Pancreas (tissue), 10 donors: ENCODE results near the gene EVX1. TPM values are rescaled to one million over a fixed set of nuclear protein-coding genes. Genes with fewer than 3 reads are reported as not detected.

Experiments
- ATAC-seq, 4 donors: fragments of 200-7000 bp; cut with Tn5 transposase; one replicate each; pipeline versions ENCODE4 v1.8.0 to v1.9.1; 2020; ENCODE audit warnings: mild to moderate bottlenecking in 4 of 4, moderate library complexity in 4 of 4
- DNase-seq, 6 donors: peaks; one replicate each; pipeline ENCODE4 v3.0.0-alpha.2; 2020
- FAIRE-seq: peaks from 2 replicates; lab custom pipeline; 2012; peaks lifted over from hg19 to GRCh38; lab: Jason Lieb, UNC
- H3K27ac ChIP-seq, 4 donors: fragments of 200-600 bp; sonication (generic); 1 replicate in 3 of 4; 2 replicates in 1 of 4; pipeline versions ENCODE4 v1.5.0 to v1.8.0; 2020
- H3K27me3 ChIP-seq, 4 donors: fragments of 200-600 bp; one replicate each; pipeline ENCODE4 v1.8.0; 2021
- H3K36me3 ChIP-seq, 3 donors: fragments of 200-600 bp; sonication (generic) in 1 of 3; one replicate each; pipeline versions ENCODE4 v1.5.0 to v1.8.0; 2020 to 2021
- H3K4me1 ChIP-seq, 3 donors: fragments of 200-600 bp; one replicate each; pipeline ENCODE4 v1.8.0; 2021
- H3K4me3 ChIP-seq, 4 donors: fragments of 200-600 bp; sonication (generic) in 2 of 4; one replicate each; pipeline versions ENCODE4 v1.5.0 to v1.8.0; 2020 to 2021
- H3K9me3 ChIP-seq, 4 donors: fragments of 200-600 bp; one replicate each; pipeline ENCODE4 v1.8.0; 2021
- CTCF ChIP-seq, 4 donors: fragments of 200-600 bp; sonication (generic) in 3 of 4; IDR thresholded peaks; one replicate each; pipeline versions ENCODE4 v1.5.0 to v1.8.0; 2021; ENCODE audit warnings: antibody characterized with exemption in 4 of 4
- WGBS, 2 donors: extraction: QIAGEN DNeasy Blood & Tissue Kit; methylation state at CpG; one replicate each; pipeline ENCODE4 v1.1.7; 2013; 5-methylcytosine and 5-hydroxymethylcytosine counted together
- intact Hi-C, 3 donors: fragments of 100-400 bp; cut with DNase I; formaldehyde crosslinking; loops; one replicate each; pipeline versions ENCODE4 v1.11.1 to v1.14.2; 2022
- polyA plus RNA-seq, 2 donors: library from polyadenylated mRNA; stranded (reverse); fragments of 200-250 nt; gene quantifications; one replicate each; pipeline ENCODE4 v1.2.3, GENCODE V29; 2013
- total RNA-seq, 6 donors: library from RNA; stranded (reverse); fragmentation: NEBNext Ultra II Directional in 4 of 6; extraction: Animal tissue kit (Norgen Biotek cat#: 25700) in 4 of 6; gene quantifications; one replicate each; pipeline versions ENCODE4 v1.2.1 to v1.2.4, GENCODE V29; 2021 to 2023
- donor health status: healthy with polysubstance abuse.
- donor health status: DM: no; HTN: no; CAD: no; lungs with moderate emphysema.
- donor health status: DM: no; HTN: no; CAD: no.
- donor health status: control.
- donor health status: control.
- donor health status: Bipolar disorder and iron deficiency.
- donor health status: DM: yes; HTN: yes; CAD: no.
- donor health status: DM: no; HTN: no; CAD: no.
- donor health status: DM: no; HTN: no; CAD: no.
- donor health status: DM: yes; HTN: yes; CAD: no.

The EVX1 gene
- total and polyA plus RNA-seq, 8 donors, result 0.05 TPM; not detected in 7

GRCh38 chr7:27269455-27269854 is 26.9 kb downstream of the EVX1 start:
- Histone ChIP-seq H3K9me3 (no peaks in the 10 kb centered on the region), H3K36me3 (no peaks in the 10 kb centered on the region), H3K27ac (no peak overlapping the region), H3K4me3 (no peak overlapping the region), H3K27me3 (no peaks in the 10 kb centered on the region), H3K4me1 (no peaks in the 10 kb centered on the region)
- no peak for FAIRE-seq
- intact Hi-C loops, result no loop called here
- no peak for DNase-seq
- no peak for TF ChIP-seq CTCF (IDR thresholded peaks at IDR 0.05)
- 78 to 86% methylated on average over 14 of the region's 14 CpGs for WGBS, 2 donors
- ATAC-seq, result no peak

- FAIRE-seq (no peak), ATAC-seq (no peak)
- no peaks in the 10 kb centered on the region for H3K9me3 ChIP-seq
Observed at GRCh38 chr7:27271384-27271783, 28.8 kb downstream of the EVX1 start.

DNA sequence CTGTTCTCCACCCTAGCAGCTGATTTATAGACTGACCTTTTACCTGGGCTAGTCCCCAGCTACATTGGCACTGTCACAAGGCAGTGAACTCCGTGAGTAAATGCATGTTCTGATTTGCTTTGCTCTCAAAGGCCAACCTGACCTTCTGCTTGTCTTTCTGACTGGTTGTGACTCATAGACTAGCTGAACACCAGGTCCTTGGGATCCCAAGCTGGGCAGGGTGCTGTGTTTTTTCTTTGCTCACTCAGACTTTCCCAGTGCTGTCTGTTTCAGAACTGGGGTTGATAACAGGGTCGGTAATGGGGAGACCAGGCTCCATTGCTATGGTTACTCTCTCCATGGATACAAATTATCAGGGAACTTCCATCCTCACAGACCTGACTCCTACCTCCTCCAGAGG is 35.0 kb downstream of the EVX1 start:
- ATAC-seq, result peak; percentile 77 to 90 (median 82)
- TF ChIP-seq CTCF (IDR thresholded peaks at IDR 0.05), result no peak
- DNase-seq, result peak in 2 of 6 donors; percentile 16 to 60
- no peak for FAIRE-seq
- 0 to 11% methylated on average over 2 of the region's 2 CpGs for WGBS, 2 donors
- no peak overlapping the region for H3K4me3 ChIP-seq
- no peaks in the 10 kb centered on the region for H3K9me3 ChIP-seq
- no peaks in the 10 kb centered on the region for H3K27me3 ChIP-seq
- H3K27ac ChIP-seq, result no peak overlapping the region
- H3K36me3 ChIP-seq, result no peaks in the 10 kb centered on the region
- H3K4me1 ChIP-seq, result no peaks in the 10 kb centered on the region
- intact Hi-C loops, result no loop called here

More at GRCh38 chr7:27271384-27271783, 28.8 kb downstream of the EVX1 start:
- no peaks in the 10 kb centered on the region for H3K27me3 ChIP-seq
- WGBS, 2 donors, result 81 to 90% methylated on average over 1 of the region's 1 CpG
- DNase-seq, result no peak
- H3K4me1 ChIP-seq, result no peaks in the 10 kb centered on the region
- no peak overlapping the region for H3K4me3 ChIP-seq
- intact Hi-C loops, result no loop called here
- no peak for TF ChIP-seq CTCF (IDR thresholded peaks at IDR 0.05)
- no peak overlapping the region for H3K27ac ChIP-seq
- no peaks in the 10 kb centered on the region for H3K36me3 ChIP-seq

DNA sequence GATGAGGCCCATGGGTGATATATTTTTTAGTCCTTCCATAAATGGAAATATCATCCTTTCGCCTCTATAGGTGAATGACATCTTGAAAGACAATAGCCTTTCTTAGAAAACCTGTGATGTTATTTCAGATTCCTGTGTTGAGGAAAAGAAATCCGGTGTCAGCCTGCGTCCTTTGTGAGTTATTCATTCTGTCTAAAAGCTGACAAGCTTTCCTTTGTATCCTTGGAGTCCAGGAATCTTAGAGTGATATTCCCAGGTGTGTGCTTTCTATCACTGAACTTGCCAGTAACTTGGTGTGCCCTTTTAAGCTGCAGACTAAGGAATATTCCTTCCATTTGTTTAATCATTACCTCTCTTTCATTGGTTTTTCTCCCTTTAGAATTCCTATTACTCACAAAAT is 41.0 kb downstream of the EVX1 start:
- Histone ChIP-seq H3K27ac (no peak overlapping the region), H3K36me3 (no peaks in the 10 kb centered on the region), H3K9me3 (no peaks in the 10 kb centered on the region), H3K4me1 (no peaks in the 10 kb centered on the region), H3K4me3 (no peak overlapping the region), H3K27me3 (no peaks in the 10 kb centered on the region)
- no peak for DNase-seq
- intact Hi-C loops, result no loop called here
- no peak for TF ChIP-seq CTCF (IDR thresholded peaks at IDR 0.05)
- WGBS, 2 donors, result 44 to 48% methylated on average over 3 of the region's 3 CpGs
- no peak for FAIRE-seq
- no peak for ATAC-seq

DNA sequence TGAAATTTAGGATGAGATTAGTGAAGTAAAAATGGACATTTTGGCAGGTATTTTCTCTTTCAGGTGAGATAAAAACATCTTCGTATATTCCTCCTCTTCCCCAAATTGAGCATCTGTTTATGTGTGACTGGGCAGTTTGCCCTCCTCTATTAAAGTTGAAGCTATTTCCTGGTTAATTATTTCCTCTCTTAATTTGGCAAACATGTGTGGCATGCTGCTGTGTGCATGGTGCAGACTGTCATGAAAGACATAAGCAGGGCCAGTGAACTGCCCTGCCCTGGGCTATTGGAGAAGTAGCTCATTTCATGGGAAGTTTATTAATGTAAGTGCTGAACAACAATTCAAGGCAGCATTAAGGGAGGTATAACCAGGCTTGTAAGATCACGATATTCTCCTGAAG is 52.6 kb downstream of the EVX1 start:
- FAIRE-seq (no peak), ATAC-seq (peak in 3 of 4 donors; percentile 30 to 71 (median 70)), DNase-seq (no peak)
- no peak overlapping the region for H3K27ac ChIP-seq
- no peaks in the 10 kb centered on the region for H3K9me3 ChIP-seq
- intact Hi-C loops, result no loop called here
- no peak for TF ChIP-seq CTCF (IDR thresholded peaks at IDR 0.05)
- no peaks in the 10 kb centered on the region for H3K36me3 ChIP-seq
- no peak overlapping the region for H3K4me3 ChIP-seq
- WGBS, 2 donors, result 32% methylated on average over 2 of the region's 2 CpGs
- H3K4me1 ChIP-seq, result no peaks in the 10 kb centered on the region
- no peaks in the 10 kb centered on the region for H3K27me3 ChIP-seq
